Measurements from ENCODE around the gene NSD2.
"Not testable (repeated sequence)": the region's sequence is repeated elsewhere in the genome, so short reads cannot be mapped to it uniquely, and the experiment has no call there.

- not testable (repeated sequence) for TF ChIP-seq CTCF (IDR thresholded peaks at IDR 0.05; ENCODE audit: insufficient read depth, low read length); GABPA (IDR thresholded peaks at IDR 0.05; ENCODE audit: low read depth); POLR2AphosphoS5 (IDR thresholded peaks at IDR 0.05; ENCODE audit: low read depth); REST (IDR thresholded peaks at IDR 0.05; ENCODE audit: insufficient replicate concordance, low read depth)
These were observed 150.3 kb downstream of the NSD2 start for GRCh38 chr4:2021358-2022018.
